GM21576 (cell line): ENCODE results near the gene EEFSEC.

ENCODE experiments used
- ATAC-seq: cut with Tn5 transposase; IDR thresholded peaks from one replicate; pipeline ENCODE4 v1.9.1; 2021; ENCODE audit warnings: mild to moderate bottlenecking, moderate library complexity; ENCODE audit not compliant: unreplicated experiment

Gene EEFSEC

DNA sequence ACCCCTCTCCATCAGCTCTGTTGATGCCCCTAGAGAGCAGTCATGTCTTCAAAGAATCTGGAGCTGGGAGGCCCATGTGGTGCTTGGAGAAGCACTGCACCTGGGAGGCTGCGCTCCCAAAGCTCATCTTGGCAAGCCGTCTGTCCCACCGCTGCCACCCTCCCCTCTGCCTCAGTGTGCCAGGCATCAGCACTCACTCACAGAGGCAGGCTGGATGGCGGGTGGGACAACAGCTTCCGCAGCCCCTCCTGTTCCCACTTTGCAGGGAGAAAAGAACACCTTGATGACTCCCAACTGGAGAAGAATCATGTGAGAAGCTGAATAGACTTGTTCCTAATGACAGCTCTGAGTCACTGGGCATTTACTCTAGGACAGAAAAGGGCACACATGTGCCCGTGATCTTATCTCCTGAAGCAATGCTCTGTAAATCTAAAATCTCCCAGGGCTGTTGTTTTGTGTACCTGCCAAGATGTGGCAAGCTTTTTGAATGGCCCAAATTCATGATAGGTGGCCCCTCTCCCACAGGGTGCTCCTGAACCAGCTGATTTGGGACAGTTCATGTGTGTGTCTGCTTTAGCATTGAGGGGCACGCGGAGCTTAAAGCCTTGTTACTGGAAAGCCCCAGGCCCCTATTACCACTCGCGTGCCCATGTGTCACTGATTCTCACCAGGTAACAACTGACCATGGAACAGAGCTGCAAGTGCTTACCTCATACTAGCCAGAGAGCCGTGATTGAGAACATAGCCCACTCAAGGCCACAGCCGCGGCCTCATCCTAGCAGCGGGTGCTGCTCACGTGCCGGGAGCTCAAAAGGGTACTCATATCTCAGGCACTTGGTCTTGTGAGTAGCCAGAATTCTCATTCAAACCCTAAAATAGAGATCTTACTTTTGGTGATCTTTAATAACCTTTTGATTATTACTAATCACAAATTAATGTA, 209.0 kb downstream of the EEFSEC start:
- ATAC-seq: no peak

DNA sequence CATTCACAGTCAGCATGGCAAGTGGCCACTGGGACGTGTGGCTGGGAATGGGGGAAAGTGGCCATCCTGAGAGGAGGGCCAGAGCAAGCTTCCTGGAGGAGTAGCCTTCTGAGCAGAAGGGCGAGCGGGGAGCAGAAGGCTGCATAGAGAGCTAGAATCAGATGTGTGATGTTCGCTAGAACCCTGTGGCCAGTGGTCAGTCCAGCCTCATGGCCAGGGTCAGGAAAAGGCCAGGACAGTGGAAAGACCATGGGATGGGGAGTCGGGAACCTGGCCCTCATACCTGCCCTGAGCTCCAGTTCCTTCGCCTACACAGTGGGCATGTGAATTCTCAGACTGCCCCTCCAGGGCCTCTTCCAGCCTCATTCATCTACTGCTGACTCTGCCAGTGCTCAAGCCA, 211.0 kb downstream of the EEFSEC start:
- no peak for ATAC-seq

DNA sequence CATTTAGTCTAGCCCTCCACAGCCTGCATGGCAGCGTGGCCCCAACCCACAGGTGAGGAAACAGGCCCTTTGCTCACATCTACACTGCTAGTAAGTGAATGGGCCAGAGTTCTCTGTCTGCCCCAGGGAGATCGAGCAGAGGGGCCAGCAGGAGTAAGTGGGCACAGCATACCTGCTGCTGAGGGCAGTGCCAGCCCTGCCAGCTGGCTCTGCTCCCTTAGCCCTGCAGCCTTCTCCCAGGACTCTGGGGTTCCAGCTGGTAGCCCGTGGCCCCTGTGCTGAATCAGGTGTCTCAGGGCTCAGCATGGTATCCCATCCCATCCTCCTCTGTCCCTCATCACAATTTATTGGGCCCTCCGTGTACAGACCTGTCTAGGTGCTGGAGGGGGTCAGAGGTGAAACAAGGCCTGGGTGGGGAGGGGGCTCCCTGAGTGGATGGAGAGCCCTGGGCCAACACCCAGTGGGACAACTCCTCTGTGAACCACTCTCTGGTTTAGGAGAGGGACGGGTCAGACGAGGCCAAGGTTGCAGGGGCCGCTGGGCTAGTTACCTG, 211.6 kb downstream of the EEFSEC start:
- no peak for ATAC-seq

DNA sequence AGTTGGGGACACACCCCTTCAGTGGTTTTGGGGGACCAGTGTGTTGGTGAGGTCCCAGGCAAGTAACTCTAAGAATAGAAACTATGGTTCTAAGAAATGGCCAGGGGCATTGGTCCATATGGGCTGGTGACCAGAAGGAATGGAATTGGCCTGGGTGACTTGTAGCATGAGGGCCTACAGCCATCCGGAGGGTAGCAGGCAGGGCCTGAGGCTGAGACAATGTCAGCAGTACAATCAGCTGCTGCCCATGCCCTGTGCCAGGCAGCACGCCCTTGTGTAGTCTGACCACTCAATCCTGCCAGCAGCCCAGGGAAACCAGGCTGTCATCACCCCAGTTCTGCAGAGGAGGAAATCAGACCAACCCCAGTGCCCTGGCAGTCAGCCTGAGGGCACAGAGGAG, 212.9 kb downstream of the EEFSEC start:
- ATAC-seq: no peak

DNA sequence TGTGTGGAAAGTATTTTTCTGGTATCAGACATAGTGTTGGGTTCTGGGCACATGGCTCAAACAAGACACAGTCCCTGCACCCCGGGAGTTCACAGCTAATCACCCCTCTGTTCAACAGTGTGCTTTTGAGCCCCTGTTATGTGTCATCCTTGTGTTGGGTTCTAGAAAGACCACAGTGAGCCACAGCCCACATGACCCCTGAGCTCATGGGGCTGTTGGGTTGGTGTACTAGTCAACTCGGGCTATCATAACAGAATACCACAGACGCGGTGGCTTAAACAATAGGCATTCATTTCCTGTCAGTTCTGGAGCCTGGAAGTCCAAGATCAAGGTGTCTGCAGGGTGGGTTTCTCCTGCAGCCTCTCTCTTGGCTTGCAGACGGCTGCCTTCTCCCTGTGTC, 213.4 kb downstream of the EEFSEC start:
- ATAC-seq: no peak

DNA sequence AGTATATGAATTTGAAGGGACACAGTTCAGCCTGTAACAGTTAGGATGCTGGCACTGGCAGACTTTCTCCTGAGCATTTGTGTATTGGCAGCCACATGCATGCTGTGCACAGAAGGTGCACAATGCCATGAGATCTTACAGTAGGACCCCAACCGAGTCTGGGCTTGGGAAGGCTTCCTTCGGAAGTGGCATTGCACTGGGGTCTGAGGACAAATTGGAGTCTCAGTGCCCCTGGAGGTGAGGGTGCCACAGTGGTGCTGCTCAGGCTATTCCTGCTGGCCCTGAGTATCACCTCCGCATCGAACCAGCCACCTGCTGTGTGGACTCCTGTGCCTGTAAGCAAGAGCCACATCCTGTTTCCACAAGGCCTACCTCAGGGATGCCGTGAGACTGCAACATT, 213.9 kb downstream of the EEFSEC start:
- no peak for ATAC-seq

DNA sequence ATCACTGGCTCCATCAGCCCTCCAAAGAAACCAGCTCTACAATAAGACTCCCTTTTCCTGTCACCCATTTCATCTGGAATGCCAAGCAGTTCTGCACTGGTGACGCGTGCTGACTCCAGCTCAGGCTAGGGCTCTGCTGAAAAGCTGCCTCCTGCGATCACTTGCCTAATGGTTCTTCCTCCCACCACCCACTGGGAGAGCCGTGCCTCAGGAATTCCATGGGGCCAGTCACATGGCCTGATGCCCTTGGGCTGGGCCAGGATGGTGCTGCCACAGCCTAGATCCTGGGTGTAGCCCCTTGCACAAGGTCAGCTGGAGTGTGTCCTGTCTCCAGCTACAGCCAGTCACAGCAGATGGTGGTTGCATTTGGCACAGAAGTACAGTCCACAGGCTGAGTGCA, 214.5 kb downstream of the EEFSEC start:
- ATAC-seq: no peak

DNA sequence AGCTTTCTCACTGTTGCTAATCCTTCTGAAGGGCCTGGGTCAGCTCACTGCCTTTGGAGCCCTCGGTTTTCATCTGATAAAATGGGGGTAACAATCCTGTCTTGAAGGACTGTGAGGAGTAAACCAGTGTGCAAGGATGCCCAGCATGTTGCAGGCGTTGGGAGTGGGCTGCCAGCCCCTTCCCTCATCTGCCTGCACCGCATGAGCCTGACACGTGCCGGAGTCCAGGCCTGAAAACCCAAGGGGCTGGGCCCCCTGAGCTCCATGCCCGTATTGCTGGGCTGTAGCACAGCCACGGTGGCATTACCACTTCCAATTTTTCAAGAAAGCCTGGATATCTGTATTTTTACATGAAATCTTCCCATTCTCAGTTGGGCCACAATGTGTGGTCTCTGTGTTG, 215.3 kb downstream of the EEFSEC start:
- no peak for ATAC-seq

DNA sequence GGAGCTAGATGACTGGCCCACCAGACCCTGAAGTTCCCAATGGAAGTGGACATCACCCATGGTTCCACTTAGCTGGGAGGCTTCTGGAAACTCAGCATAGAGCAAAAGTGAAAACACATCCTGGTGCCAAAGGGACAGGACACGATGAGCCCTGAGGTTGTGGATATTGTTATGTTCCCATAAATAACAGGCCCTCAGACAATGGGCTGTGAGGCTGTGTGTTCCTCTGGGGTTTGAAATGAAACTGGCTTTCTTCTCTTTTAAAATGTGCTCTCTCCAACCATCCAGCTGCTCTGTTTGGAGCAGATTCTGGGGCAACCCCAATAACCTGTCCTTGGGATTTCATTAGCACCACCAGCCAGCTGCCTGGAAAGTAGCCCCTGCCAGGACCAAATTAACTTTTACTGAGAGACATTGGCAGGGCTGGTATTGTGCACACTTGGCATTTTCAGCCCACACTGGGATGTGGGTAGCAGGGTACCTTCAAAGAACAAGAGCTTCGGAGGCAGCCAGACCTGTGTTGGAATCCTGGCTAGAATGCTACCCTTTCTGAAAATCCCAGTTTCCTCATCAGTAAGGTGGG, 215.9 kb downstream of the EEFSEC start:
- ATAC-seq: no peak

DNA sequence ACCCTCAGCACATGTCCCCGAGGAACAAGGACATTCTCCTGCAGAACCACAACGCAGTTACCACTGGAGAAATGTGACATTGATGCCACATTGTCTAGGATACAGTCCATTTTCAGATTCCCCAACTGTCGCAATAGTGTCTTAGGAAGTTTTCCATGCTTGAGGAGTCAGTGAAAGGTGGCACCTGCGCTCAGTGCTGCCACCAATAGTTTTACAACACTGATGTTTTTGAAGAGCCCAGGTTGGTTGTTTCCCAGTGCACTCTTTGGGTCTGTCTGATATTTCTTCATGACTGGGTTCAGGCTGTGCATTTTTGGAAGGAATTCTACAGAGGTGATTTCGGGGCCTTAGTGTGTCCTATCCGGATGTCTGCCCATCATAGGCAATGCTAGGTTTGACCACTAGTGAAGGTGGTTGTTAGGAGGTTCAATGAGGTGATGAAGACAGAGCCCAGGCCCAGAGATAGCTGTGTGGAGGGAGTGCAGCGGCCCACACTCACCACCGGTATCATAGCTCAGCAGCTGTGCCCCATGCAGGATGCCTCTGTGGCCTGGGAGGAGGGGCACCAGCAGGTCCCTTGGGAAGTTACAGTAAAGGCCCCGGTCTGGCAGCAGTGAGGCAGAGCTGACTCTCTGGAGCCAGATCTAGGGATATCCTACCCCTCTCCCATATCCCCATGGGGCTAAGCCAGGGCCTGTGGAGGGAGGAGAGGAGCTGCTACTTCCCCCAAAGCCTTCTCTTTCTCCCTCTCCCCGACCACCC, 216.8 kb downstream of the EEFSEC start:
- no peak for ATAC-seq

DNA sequence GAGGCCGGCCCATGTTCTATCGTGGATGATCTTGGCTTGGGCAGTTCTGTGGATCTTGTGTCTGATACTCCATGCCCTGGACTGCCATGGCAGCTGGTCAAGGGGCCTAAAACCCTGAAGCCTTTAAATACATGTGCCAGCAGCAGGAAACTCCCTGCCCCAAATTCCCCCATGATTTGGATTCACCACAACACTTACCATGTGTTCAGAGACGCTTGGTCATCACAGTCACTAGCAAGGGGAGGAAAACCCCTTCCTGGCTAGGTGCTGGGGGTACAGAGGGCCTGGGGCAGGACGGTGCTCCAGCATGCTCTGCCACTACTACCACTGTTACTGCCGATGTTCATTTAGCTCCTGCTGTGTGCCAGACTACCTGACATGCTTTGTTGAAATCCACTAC, 219.0 kb downstream of the EEFSEC start:
- no peak for ATAC-seq

DNA sequence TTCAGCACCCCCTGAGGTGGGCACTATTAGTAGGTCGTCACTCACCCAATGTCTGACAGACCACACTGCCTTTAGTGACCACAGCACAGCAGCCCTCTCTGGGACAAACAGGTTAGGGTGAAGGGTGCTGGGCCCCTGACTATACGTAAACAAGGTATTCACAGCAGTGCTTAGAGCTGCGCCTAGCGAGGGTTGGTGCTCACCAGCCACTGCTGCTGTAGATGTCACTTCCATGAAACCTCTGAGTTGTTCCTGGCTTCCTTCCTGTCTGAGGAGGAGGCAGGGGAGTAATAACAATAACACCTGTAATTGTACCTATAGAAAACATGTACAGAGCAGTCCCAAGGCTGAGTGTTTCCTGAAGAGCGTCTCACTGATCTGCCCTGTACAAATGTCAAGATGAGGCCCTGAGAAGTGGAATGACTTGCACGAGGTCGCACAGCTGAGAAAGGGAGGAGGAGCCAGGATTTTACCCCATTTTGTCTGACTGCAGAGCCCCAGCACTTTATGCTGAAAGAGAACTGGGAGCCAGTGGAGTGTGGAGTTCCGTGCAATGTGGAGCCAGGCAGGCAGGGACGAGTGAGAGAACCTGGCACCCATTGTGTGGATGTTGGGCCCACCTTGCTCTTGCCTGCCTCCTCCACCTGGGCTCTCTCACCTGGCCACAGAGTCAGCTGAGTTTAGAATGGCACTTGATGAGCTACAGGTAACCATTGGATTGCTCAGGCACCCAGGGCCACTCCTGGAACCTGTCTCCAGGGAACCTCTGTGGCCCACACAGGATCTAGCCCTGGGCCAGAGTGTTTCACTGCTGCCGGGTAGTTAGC, 219.6 kb downstream of the EEFSEC start:
- ATAC-seq: no peak

DNA sequence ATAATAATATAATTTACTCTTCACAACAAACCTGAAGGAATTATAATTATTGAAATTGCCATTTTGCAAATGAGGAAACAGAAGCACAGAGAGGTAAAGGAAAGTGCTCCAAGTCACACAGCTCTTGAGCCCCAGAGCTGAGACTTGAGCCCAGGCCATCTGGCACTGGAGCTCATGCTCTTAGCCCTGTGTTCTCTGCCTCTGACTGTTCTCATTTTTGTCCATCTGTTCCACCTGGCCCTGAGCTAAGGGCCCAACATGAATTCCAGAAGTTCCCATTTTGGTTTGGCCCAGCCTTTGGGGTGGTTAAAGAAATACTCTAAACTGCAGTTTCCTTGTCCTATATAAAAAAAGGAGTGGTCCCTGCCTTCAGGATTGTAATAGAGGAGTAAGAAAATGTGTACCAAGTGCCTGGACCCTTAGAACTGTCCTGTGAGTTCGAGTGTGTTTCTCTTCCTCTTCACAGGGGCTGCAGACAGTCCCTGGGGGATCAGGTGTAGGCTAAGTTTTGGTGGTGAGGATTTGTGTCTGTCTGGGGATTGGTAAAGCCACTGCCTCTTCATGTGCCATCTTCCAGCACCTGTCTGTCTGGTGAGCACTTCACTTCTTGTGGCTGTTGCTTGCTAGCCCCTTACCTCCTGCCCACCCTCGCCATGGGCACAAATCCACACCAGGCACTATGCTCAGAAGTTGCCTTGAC, 221.6 kb downstream of the EEFSEC start:
- ATAC-seq: no peak

DNA sequence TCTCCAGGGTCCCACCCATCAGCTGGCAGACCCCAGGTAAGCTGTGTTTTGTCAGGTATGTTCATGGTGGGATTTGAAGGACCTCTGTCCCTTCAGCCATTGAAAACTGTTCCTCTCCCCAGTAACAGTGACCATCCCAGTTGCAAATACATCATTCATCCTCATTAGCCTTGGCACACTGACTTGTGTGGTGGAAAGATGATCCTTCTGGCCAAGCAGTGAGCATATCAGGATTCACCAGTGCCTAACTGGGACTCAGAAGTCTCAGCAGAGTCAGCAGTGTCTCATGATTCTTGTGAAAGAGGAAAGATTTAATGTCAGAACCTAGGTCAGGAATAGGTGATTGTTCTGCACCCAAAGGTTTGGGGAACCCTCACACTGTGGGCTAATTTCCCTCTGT, 223.2 kb downstream of the EEFSEC start:
- ATAC-seq: no peak

DNA sequence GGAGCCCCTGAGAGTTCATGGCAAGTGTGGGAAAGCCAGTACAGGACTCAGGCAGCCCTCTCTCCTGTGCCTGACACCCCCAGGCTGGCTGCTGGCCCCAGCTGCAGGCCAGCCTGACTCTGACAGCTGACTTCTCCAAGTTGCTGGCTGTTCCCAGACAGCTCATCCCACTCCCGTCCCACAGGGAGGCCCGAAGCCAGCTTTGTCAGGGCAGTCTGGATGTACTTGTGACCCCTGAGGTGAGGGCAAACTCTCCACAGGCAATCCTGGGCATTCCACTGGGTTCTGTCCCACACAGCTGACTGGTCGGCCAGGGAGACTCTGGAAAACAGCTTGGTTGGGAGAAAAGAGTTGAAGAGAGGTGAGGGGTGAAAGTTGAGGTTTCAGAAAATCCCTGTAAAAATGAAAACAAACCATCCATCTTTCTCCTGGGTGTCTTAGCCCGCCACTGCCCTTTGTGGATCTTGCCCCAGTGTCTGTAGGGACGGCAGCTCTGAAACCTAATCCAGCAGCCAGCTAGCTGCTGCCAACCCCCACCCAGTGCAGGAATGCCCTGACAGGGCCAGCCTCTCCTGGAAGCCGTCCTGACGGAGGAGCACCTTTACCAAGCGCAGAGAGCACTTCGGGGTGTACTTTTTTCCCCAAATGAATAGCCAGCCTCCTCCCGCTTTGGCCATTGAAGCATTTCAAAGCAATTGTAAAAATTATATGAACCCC, 225.5 kb downstream of the EEFSEC start:
- no peak for ATAC-seq

DNA sequence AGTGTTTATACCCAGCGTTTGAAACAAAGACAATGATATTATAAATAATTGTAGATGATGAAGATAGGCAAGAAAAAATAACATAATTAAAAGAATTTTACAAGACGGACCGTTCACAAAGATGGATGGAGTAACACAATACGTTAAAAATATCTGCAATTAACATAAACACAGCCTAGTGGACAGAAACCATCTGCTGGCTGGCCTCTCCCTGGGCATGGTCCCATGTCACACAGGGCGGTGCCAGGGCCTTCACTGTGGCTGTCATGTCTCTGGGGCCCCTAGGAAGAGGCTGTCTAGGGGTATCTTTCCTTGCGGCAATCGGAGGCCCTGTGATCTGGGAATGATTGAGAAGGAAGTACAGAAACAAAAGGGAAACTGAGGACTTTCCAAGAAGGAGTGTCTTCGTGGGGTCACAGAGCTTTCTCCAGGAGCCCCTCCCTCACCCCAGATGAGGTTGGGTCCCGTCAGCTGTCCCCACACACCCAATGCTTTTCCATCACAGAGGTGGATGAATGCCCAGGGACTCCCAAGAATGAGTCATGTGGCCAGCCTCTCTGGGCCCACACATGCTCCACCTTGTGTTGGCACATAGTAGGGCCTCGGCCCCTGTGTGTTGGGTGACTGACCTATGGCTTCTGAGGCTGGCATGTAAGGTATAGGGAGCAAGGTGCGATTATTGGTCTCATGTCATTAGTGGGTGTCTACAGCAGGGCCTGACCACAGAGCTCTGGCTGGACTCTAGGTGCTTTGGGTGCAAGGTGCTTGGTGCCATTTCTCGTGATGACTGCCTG, 226.3 kb downstream of the EEFSEC start:
- no peak for ATAC-seq

DNA sequence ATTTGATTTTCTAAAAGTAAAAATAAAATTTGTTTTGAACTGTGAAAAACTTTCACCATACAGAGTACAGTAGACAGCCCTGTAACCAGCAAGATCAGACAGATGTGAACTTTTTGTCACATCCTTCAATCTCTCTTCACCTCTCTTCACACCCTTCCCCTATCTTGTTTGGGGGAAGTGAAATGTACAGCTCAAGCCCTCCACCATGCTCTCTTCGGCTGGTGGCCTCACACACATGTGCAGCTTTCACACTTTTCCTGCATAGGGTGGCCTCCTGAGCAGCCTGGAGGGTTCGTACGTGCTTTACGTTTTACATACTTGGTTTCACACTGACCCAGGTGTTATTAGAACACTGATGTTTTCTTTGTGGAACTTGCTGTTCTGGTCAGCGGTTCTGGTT, 227.0 kb downstream of the EEFSEC start:
- ATAC-seq: no peak

DNA sequence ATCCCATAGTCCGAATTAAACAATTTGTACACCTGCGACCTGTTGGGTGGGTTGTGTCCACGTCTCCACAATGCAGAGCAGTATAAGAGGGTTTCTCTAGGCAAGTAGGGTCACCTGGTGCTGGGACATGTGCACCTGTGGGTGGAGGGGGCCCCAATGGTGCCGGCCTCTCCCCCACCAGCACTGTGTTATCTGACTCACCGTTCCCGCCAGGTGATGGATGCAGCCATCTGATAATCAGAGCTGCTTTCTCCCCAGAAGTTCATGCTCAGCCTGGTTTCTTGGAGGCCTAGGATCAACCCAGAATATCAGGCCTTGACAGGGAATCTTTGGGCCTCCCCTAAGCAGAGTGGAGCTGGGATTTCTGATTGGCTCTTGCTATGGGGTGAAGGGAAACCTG, 227.4 kb downstream of the EEFSEC start:
- no peak for ATAC-seq

DNA sequence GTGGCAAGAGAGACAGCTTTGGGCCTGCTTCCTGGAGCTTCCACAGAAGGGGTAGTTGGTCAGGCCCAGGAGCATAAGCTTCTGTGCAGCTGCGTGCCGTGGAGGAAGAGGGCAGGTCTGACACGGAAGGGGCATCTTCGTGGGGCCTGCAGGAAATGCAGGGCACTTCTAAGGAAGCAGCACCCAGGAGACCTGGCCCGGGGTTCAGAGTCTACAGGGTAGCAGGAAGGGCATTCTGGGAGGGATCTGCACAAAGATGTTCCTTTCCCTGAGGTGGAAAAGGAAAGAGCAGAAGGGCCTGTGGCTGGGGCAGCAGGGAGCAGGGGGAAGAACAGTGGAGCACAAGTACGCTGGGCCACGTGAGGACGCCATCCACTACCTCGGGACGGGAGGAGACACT, 228.3 kb downstream of the EEFSEC start:
- no peak for ATAC-seq
